Islet precursor cell (in vitro differentiated cells): Measurements from ENCODE around the gene ZNF235.
"Not testable (repeated sequence)": the region's sequence is repeated elsewhere in the genome, so short reads cannot be mapped to it uniquely, and the experiment has no call there.

Source experiments
- DNase-seq: peaks from one replicate; pipeline ENCODE4 v3.0.0-alpha.2; 2018

The ZNF235 gene

DNA sequence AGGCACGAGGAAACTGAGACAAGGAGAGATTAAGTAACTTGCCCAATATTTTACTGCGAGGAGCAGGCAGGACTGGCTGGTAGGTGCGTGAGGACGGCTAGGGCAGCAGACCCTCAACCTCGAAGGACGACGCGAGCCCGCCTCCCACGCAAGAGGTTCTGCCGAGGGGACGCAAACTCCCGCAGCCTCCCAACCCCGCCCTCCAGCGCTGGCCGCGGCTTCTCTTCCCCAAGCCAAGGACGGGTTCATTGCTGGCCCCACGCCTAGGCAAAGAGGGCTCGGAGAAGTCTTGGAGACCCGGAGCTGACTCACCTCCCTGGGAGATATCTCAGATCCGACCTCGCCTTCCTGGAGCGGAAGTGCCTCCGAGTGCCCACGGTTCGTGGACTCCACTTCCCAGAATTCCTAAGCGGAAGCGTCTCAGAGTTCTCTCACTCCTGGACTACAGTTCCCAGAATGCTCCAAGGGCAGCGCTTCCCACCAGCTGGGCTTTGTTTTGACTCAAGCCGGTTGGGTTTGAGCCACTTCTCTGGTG, at the start of gene ZNF235:
Gene ZNF235, minus strand, starts transcription at position 367 of the 535 bp plus-strand sequence. CDS start 1,621 bp downstream, outside the sequence.
- DNase-seq: peak; percentile 99

DNA sequence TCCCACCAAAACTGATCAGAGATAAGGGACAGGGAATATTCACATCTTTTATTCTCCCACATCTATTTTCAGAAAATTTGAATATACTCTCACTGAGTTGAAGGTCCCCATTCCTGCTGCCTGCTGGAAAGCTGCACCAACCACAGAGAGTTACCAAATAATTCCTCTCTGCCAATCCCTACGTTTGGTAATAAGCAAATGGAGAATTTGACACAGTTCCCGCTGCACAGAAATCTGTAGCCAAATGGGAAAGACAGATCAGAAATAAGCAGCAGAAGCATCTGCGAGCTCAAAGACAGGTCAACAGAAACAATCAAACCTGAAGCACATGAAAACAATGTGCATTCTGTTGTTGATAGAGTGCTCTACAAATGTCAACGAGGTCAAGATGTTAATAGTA, 41.7 kb upstream of the ZNF235 start:
- no peak for DNase-seq

DNA sequence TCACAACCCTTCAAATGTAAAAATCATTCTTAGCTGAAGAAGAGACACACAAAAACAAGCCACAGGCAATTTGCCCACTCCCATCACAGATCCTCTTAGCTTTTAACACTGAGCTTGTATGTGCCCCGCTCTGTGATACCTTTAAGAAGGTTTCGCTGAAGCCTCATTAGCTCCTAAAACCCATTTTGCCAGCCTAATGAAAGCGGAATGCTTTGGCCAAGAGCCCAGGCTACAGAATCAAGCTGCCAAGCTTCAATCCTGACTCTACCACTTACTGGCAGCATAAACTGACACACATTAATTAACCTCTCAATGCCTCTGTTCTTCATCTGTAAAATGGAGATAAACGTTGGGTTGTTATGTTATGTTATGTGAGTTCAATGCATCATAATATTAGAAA, 41.1 kb upstream of the ZNF235 start:
- no peak for DNase-seq

DNA sequence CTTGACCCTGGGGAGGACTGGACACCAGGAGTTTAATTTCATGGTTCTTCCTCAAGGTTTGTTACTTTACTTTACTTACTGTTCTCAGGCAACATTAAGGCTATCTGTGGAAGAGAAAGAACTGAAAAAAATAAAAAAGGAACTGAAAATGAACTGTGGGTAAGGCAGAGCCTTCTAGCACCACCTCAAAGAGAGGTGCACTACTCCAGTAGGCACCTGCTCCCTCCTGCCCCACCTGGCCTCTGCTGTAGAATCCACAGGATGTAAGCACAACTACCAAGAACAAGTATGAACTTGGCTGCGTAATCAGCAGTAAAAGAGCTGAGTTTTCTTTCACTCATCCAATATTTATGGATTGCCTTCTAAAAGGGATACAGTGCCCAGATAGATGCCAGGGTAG, 39.4 kb upstream of the ZNF235 start:
- DNase-seq: no peak

DNA sequence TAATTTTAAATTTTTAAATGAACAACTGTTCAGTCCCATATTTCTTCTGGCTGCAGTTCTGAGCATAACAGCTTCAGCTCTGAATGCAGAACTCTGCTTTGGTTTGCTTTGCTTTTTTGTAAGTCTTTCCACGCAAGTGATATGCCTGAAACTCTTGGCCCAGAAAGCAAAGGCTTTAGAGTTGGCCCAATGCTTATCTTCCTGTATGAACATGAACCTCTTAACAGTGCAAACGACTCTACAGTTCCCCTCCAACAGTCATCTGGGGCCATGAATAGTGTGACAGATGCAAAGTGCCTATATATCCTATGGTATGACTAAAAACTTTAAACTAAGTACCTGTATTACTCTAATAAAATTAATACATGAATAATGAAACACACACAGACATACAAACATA, 37.0 kb upstream of the ZNF235 start:
- DNase-seq: no peak

DNA sequence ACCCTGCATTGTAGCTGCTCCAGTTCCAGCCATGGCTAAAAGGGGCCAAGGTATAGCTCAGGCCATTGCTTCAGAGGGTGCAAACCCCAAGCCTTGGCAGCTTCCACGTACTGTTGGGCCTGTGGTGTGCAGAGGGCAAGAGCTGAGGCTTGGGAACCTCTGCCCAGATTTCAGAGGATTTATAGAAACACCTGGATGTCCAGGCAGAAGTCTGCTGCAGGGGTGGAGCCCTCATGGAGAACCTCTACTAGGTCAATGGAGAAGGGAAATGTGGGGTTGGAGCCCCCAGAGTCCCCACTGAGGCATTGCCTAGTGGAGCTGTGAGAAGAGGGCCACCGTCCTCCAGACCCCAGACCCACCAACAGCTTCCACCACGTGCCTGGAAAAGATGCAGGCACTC, 29.8 kb upstream of the ZNF235 start:
- DNase-seq: not testable (repeated sequence)

DNA sequence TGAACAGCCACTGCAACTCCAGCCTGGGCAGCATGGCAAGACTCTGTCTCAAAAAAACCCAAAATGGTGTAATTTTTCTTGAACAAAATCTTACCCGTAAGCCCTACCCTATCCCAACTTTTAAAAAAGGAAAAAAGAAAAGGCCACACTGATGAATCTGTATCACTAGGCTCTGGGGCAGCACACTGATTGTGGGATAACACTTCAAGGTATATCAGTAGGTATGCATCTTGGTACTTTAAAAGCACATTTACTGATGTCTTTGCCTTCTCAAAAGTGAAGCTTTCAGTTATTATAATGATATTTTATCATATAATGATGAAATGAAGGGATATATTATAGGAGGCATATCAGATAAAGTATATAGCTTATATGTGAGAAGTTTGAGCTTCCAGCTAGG, 27.3 kb upstream of the ZNF235 start:
- DNase-seq: no peak

DNA sequence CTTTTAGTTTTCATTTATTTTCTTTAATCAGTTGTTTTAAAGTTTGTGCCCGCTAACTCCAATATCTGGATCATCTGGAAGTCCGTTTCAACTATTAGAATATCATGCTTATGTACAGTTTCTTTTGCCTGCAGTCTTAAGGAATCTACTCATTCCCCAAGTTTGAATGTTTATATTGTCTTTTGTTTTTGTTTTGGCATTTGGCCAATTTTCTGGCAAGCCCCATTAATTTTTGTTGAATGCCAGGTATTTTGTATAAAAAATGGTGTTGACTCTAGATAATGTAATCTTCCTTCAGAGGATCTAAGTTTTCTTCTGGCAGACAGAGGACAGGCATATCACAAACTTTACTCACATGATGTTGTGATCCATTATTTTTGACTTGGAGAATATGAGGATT, 11.1 kb upstream of the ZNF235 start:
- no peak for DNase-seq

DNA sequence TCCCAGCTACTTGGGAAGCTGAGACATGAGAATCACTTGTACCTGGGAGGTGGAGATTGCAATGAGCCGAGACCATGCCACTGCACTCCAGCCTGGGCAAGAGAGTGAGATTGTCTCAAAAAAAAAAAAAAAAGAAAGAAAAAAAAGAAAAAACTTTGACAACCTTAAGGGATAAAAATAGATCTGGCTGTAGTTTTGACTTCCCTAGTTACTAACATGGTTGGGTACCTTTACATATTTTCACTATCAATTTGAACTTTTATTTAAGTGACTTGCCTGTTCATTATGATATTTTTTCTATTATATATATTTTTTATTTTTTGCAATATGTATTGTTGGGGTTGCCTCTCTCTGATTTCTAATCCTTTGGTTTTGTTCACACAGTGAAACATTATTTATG, 8.4 kb upstream of the ZNF235 start:
- DNase-seq: no peak

DNA sequence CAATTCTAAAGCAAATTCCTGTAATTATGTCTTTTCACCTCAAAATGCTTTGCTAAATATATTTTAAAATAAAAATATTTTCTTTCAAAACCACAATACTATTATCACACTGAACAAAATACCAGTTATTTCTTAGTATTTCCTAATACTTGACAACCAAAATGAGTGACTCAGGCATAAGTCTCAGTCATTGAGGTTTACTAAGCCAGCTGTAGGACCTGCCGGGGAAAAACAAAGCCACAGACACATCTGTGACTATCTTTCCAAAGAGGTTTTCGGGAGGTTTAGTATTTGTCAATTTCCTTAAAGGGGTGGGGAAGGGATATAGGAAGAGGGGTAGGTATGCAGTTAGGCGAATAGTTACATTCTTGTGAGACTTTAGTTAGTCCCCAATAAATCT, 3.2 kb upstream of the ZNF235 start:
- DNase-seq: no peak

DNA sequence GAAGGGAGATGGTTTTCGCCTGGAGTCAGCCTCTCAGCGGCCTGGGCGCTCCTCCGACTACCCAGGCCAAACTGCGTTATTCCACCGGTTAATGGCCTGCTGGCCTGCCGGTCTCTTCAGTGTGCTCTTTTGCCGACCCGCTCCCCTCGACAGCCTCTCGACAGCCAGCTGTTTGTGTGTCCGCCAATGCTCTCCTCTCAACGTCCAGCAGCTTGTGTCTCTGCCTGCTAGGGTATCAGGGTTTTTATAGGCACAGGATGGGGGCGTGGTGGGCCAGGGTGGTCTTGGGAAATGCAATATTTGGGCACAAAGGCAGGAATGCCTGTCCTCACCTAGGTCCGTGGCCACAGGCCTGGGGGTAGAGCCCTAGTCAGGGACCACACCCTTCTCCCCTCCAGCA, 1.5 kb upstream of the ZNF235 start:
- DNase-seq: no peak

DNA sequence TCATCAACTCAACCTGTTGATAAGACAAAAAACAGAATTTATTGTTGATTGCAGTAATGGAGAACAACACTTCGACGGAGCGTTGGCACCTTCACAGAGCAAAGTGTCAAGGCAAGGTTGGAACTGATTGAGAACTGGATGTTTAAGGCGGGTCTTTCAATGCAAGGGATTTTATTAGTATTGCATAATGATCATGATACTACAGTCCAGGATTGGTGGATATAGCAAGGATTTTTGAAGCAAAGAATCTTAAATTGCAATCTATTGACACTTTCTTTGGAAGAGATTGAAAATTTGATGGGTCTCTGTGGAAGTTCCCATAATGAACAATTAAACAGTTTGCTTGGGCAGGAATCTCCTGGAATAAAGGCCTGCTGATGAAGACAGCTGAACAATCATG, 632 bp upstream of the ZNF235 start:
- no peak for DNase-seq

DNA sequence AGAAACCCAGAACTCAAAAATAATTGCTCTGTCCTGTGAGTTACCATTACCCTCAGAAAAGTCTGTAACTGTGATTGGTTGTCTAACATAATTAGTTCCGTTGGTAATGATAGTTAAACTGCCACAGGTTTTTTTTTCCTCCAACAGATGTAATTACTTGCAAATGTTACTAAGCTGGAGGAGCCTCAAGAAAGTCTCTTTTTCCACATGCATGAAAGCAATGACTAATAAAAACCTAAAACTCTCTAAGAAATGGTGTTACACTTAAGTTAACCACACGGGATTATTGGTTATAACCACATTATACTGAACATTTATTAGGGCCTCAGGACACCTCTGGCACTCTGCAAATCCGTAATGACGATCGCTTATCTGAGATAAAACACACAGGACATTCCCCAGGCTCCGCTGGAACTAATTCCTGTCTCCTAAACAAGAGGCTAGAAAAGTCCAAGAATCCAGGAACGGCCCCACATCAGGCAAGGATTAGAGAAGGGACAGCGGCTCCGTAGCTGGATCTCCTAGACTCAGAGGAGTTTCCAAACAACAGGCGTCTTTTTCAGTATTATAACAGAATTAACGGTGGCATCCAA, 753 bp downstream of the ZNF235 start:
- DNase-seq: peak; percentile 73

DNA sequence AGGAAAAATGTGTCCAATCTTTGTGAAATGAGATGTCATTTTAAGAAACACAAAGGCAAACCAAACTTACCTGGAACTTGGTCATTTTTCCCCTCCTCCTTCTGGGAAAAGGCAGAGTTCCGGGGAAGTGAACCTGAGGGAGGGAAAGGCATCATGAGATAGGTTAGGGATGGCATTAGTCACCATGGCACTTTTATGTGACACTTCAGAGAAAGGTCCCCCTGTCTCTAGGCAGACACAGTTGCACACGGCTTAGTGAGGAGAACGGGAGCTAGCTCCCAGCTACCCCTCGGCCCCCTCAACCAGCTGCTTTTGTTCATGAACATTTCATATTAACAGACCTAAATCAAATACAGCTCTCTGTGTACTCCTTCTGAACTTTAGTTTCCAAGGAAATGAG, 1.5 kb downstream of the ZNF235 start:
- DNase-seq: no peak

DNA sequence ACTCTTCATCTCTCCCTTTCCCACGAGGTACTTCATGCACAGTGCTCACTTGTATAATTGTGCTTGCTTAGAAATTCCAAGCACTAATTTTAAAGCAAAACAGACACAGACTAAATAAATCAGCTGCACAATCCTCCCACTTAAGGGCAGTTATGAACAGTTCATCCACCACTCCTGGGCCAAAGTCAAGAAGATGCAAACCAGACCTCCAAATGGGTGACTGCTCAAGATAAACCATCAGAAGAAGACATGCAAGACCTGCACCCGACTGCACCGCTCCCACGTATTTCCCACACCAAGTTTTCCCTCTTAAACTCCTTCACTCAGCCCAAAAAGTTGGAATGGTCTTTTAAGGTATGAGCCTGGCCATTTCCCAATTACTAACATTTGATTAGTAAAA, 19.9 kb downstream of the ZNF235 start:
- no peak for DNase-seq

DNA sequence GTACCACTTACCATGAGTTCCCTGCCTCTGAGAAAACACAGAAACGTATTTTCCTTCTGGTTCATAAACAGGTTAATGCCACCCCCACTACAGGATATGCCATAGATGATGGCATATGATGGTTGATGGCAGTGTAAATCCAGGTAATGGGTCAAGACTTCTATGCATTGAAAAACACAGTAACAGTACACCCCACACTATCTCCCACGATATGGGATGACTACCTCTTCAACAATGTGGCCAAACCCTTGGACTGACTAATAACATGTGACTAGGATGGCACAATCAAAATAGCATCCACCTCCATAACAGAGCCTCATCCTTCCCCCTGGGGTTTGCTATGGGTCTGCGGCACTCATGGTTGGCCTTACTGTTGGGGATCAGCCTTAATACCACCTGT, 22.0 kb downstream of the ZNF235 start:
- DNase-seq: no peak

DNA sequence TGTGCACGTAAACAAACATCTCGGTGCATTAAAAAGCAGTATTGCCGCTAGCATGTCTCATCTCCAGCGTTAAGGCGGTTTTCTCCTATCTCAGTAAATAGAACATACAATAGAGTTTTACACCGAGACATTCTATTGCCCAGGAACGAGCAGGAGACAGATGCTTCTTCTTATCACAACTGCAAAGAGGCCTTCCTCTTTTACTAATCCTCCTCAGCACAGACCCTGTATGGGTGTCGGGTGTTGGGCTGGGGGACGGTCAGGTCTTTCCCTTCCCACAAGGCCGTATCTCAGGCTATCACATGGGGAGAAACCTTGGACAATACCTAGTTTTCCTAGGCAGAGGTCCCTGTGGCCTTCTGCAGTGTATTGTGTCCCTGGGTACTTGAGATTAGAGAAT, 23.9 kb downstream of the ZNF235 start:
- no peak for DNase-seq

DNA sequence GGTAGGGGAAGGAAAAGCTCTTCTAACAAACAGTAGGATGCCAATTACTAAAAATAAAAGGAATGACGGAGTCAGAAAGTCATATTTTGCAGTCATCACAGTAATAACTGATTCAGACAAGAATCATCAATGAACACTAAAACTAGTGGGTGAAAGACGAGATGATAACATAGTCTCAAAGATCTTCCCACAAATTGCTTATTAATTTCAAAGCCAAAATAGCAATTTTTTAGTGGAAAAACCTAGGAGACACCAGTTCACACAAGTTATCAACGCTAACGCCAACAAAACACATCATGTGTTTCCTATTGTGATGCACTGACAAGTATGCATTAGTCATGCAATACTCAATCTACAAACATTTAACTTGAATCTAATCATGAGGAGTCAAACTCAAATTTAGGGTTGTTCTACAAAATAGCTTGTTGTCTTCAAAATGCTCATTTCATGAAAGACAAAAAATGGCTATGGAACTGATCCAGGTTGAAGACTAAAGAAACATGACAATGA, 26.6 kb downstream of the ZNF235 start:
- no peak for DNase-seq

DNA sequence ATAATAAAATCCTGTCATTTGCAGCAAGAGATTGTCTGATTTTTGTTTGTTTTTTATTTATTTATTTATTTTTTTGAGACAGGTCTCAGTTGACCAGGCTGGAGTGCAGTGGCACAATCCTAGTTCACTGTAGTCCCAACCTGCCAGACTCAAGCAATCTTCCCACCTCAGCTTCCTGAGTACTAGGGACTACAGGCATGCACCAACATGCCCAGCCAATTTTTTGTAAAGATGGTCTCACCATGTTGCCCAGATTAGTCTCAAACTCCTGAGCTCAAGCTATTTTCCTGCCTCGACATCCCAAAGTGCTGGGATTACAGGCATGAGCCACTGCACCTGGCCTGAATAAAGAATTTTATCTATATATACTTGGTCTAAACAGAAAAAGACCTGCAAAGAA, 27.5 kb downstream of the ZNF235 start:
- no peak for DNase-seq

DNA sequence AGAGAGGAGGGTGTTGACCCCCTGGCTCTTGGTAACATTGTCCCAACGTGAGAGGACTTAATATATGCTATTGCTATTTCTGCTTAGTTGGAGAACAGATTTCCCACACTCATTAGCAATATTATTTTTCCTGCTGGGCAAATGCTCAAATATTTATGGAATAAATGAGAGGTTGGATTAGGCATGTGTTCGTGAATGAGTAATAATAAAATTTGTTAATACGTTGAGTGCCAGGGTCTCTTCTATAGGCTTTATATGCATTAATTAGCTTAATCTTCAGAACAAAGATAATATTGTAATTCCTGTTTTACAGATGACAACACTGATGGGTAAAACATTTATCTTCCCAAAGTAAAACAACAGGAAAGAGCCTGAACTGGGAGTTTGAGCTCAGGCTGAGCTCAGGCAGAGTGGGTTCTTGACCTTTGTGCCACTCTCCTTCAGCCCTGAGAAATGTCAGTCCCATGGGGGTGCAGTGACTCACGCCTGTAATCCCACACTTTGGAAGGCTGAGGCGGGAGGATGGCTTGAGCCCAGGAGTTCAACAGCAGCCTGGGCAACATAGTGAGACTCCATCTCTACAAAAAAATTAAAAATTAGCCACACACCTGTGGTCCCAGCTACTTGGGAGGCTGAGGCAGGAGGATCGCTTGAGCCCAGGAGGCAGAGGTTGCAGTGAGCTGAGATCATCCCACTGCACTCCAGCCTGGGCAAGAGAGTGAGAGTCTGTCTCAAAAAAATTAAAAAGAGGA, 44.0 kb downstream of the ZNF235 start:
- DNase-seq: no peak

DNA sequence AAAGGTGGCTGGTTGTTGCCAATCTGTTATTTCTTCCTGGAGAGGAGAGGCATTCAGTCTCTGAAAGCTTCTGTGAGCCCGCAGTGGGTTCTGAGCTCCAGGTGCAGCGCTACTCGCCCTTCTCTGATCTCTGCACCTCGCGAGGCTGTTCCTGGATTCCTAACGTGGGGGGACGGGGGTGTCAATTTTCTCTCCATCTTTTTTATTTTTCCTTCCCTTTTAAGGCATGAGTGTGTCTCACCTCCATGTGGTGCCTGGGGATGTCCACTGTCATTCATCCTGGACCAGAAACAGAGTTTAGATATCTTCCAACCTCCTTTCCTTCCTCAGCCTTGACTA, 44.5 kb downstream of the ZNF235 start:
- DNase-seq: peak; percentile 52

DNA sequence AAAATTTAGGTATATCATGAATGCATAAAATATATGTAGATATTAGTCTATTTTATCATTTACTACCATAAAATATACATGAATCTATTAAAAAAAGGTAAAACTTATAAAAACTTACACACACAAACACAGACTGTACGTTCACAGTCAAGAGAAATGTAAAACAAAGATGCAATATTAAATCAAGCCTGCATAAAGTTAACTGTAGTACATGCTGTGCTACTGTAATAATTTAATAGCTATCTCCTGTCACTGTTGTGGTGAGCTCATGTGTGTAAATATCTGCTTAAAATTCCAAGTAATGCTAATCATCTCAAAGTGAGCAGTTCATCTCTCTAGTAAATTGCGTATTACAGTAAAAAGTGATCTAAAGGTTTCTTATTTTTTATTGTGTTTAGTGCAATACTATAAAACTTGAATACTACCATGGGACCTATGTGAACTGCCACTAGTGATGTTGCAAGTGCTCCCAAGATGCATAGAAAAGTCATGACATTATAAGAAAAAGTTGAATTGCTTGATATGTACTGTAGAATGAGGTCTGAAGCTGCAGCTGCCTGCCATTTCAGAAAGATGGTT, 45.9 kb downstream of the ZNF235 start:
- DNase-seq: no peak

DNA sequence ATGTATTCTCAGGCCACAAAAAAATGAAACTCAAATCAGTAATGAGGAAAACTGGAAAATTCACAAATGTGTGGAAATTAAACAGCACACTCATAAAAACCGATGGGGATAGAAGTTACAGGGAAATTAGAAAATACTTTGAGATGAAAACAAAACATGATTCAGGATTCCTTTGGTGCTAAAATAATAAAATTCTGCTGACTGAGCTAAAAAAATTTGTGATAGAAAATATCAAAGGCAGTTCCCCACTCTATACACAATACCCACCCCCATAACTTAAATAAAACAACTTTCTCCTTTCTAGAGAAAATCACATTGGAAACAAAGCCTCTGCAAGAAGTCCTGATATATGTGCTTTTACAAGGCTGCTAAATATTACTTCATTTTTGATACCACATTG, 46.7 kb downstream of the ZNF235 start:
- DNase-seq: no peak

DNA sequence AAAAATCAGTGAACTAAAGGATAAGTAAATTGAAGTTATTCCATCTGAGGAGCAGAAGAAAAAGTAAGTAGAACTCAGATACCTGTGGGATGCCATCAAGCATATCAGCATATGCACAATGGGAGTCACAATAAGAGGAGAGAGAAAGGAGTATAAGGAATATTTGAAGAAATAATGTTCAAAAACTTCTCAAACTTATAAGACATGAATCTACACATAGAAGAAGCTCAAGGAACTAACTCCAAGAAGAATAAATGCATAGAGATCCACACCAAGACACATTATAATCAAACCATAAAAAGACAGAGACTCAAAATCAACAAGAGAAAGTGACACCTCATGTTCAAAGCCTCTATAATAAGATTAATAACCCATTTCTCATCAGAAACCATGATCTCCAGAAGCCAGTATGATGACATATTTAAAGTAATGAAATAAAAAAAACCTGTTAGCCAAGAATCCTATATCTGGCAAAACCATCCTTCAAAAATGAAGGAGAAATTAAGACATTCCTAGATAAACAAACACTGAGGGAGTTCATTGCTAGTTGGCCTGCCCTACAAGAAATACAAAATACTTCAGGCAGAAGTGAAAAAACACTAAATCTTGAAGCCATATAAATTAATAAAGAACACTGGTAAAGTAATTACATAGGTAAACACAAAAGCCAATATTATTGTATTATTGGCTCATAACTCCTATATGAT, 49.0 kb downstream of the ZNF235 start:
- DNase-seq: no peak
